CD8-positive, alpha-beta memory T cell (primary cell): ENCODE results near the gene AGRP. TPM values are rescaled to one million over a fixed set of nuclear protein-coding genes. Genes with fewer than 3 reads are reported as not detected.
"Not testable (repeated sequence)": the region's sequence is repeated elsewhere in the genome, so short reads cannot be mapped to it uniquely, and the experiment has no call there.

ENCODE experiments used
- CTCF ChIA-PET: fragments of 350-600 bp; sonication (Branson Sonifier 250); formaldehyde crosslinking; loops from one replicate; lab custom pipeline; 2021; ENCODE audit warnings: antibody characterized with exemption; lab: Charles Lee
- POLR2A ChIA-PET: fragments of 350-600 bp; sonication (Branson Sonifier 250); formaldehyde crosslinking; loops from one replicate; lab custom pipeline; 2021; ENCODE audit warnings: antibody characterized with exemption; lab: Charles Lee
- DNase-seq, 5 donors: peaks; one replicate each; pipeline versions ENCODE4 v3.0.0 to v3.0.0-alpha.2; 2020 to 2022; ENCODE audit warnings: mixed read lengths in 1 of 5
- H3K27ac ChIP-seq: one replicate; pipeline ENCODE4 v1.7.0; 2013; ENCODE audit warnings: low read depth, mild to moderate bottlenecking, low read length, moderate library complexity
- H3K27me3 ChIP-seq: 2 replicates; pipeline ENCODE4 v1.7.0; 2013; ENCODE audit warnings: low read length, mild to moderate bottlenecking; ENCODE audit not compliant: insufficient read depth, poor library complexity, severe bottlenecking
- H3K36me3 ChIP-seq: 2 replicates; pipeline ENCODE4 v1.7.0; 2013; ENCODE audit warnings: mild to moderate bottlenecking, low read length, moderate library complexity; ENCODE audit not compliant: insufficient read depth
- H3K4me1 ChIP-seq: 2 replicates; pipeline ENCODE4 v1.7.0; 2013; ENCODE audit warnings: mild to moderate bottlenecking, low read length, moderate library complexity; ENCODE audit not compliant: insufficient read depth
- H3K4me3 ChIP-seq: 2 replicates; pipeline ENCODE4 v1.7.0; 2013; ENCODE audit warnings: mild to moderate bottlenecking, low read length
- H3K9me3 ChIP-seq: 2 replicates; pipeline ENCODE4 v1.7.0; 2013; ENCODE audit warnings: mild to moderate bottlenecking, low read length
- H3K27ac Mint-ChIP-seq, 8 donors: one replicate each; pipeline ENCODE4 v1.8.0; 2020 to 2021; ENCODE audit warnings: mixed read lengths in 8 of 8, mild to moderate bottlenecking in 6 of 8, inconsistent platforms in 3 of 8, moderate library complexity in 3 of 8
- H3K27me3 Mint-ChIP-seq, 2 donors: one replicate each; pipeline ENCODE4 v1.8.0; 2020 to 2021; ENCODE audit warnings: mixed read lengths in 2 of 2, mild to moderate bottlenecking in 1 of 2, moderate library complexity in 1 of 2
- H3K36me3 Mint-ChIP-seq, 3 donors: one replicate each; pipeline ENCODE4 v1.8.0; 2020 to 2021; ENCODE audit warnings: mixed read lengths in 3 of 3, inconsistent platforms in 1 of 3, mild to moderate bottlenecking in 1 of 3
- H3K4me1 Mint-ChIP-seq, 3 donors: one replicate each; pipeline ENCODE4 v1.8.0; 2020 to 2021; ENCODE audit warnings: mixed read lengths in 3 of 3, inconsistent platforms in 1 of 3, mild to moderate bottlenecking in 1 of 3
- H3K4me3 Mint-ChIP-seq, 7 donors: one replicate each; pipeline ENCODE4 v1.8.0; 2020 to 2021; ENCODE audit warnings: mixed read lengths in 7 of 7, mild to moderate bottlenecking in 6 of 7, moderate library complexity in 4 of 7, inconsistent platforms in 2 of 7
- H3K9me3 Mint-ChIP-seq, 5 donors: one replicate each; pipeline ENCODE4 v1.8.0; 2020 to 2022; ENCODE audit warnings: mixed read lengths in 5 of 5, mild to moderate bottlenecking in 3 of 5, moderate library complexity in 2 of 5, inconsistent platforms in 1 of 5
- polyA plus RNA-seq: library from polyadenylated mRNA; unstranded; fragments of 300-500 nt; fragmentation: Illumina TruSeq; gene quantifications from one replicate; pipeline ENCODE4 v1.2.3, GENCODE V29; 2021
- total RNA-seq, 2 experiments: library from RNA; stranded (reverse); gene quantifications; one replicate each; pipeline ENCODE4 v1.2.3, GENCODE V29; 2021

AGRP gene
- total and polyA plus RNA-seq, 3 experiments from 2014 or later, result not detected

- Histone ChIP-seq H3K9me3 (no peaks in the 10 kb centered on the region), H3K27me3 (no peaks in the 10 kb centered on the region), H3K27ac (no peak overlapping the region), H3K36me3 (peaks cover 6% of the 10 kb centered on the region), H3K4me1 (peaks cover 7% of the 10 kb centered on the region), H3K4me3 (no peak overlapping the region)
- ChIA-PET POLR2A (no interaction called here), CTCF (interaction anchor here (1.3 to 14.6 kb wide), 6 partner anchors 9 to 326 kb away, joined by 3 to 168 read pairs (median 14); partner anchors contain the start of gene ATP6V0D1)
- Mint-ChIP-seq H3K4me3 (no peak overlapping the region), H3K4me1 (peaks cover 4 to 6% (median 5%) of the 10 kb centered on the region in 3 donors), H3K27me3 (no peaks in the 10 kb centered on the region), H3K9me3 (no peaks in the 10 kb centered on the region), H3K27ac (peak overlapping the region in 4 of 8 donors; percentile 47 to 75 (median 51)), H3K36me3 (peaks cover 0 to 36% (median 0%) of the 10 kb centered on the region in 3 donors)
- DNase-seq, result no peak
Observed at GRCh38 chr16:67490335-67491096, 7.2 kb upstream of the AGRP start.

DNA sequence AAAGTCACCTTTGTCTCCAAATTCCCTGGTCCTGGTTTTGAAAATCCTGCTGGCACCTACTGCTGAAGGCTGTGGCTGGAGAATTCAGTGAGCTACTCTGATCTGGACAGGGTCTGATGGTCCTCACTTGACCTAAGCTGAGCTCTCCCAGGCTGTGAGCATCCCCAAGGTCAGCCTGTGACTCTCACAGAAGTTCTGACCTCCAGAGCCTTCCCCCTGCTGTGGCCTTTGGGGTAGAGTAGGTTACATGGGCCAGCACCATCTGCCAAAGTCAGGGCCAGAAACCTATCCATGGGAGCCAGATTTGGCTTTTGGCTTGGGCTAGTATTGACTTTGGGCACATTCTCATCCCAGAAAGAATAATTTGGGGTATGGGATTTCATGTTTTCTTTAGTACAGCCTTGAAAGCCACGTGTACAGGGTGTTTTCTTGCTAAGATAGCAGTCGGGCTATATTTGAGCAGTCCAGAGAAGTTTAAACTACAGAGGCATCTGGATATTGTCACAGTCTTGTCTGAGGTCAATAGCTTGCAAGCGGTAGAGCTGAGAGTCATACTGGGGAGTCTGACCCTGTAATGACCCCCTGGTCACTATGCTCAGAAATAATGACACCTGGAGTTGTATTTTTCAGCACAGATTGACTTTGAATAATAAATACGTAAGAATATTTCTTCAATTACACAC lies 6.2 kb upstream of the AGRP start:
- peaks cover 0 to 41% (median 0%) of the 10 kb centered on the region in 3 donors for H3K36me3 Mint-ChIP-seq
- peaks cover 5% of the 10 kb centered on the region for H3K4me1 ChIP-seq
- no peak overlapping the region for H3K4me3 ChIP-seq
- no peaks in the 10 kb centered on the region for H3K27me3 Mint-ChIP-seq
- H3K27me3 ChIP-seq, result no peaks in the 10 kb centered on the region
- no peaks in the 10 kb centered on the region for H3K9me3 Mint-ChIP-seq
- peaks cover 3 to 6% (median 4%) of the 10 kb centered on the region in 3 donors for H3K4me1 Mint-ChIP-seq
- POLR2A ChIA-PET, result no interaction called here
- H3K36me3 ChIP-seq, result peaks cover 12% of the 10 kb centered on the region
- H3K9me3 ChIP-seq, result no peaks in the 10 kb centered on the region
- H3K27ac ChIP-seq, result no peak overlapping the region
- CTCF ChIA-PET, result interaction anchor here (0.6 to 14.6 kb wide), 8 partner anchors 8 to 982 kb away, joined by 3 to 168 read pairs (median 4); partner anchors contain the start of gene ATP6V0D1
- peak overlapping the region in 3 of 8 donors; percentile 32 to 61 (median 51) for H3K27ac Mint-ChIP-seq
- no peak overlapping the region for H3K4me3 Mint-ChIP-seq
- no peak for DNase-seq

- POLR2A ChIA-PET, H3K27ac ChIP-seq, H3K27me3 ChIP-seq, H3K27me3 Mint-ChIP-seq, H3K4me3 ChIP-seq, H3K4me1 ChIP-seq, H3K9me3 Mint-ChIP-seq, H3K4me3 Mint-ChIP-seq, DNase-seq, H3K9me3 ChIP-seq: not testable (repeated sequence)
- H3K27ac Mint-ChIP-seq, result peak overlapping the region in 2 of 8 donors; percentile 30 to 74
- H3K4me1 Mint-ChIP-seq, result peaks cover 6 to 15% (median 7%) of the 10 kb centered on the region in 3 donors
- peaks cover 0 to 40% (median 0%) of the 10 kb centered on the region in 3 donors for H3K36me3 Mint-ChIP-seq
- CTCF ChIA-PET, result interaction anchor here (1.3 to 14.6 kb wide), 2 partner anchors 27 to 33 kb away, joined by 8 to 87 read pairs; no protein-coding TSS in a partner anchor
- peaks cover 17% of the 10 kb centered on the region for H3K36me3 ChIP-seq
Observed at GRCh38 chr16:67487561-67487960, 4.2 kb upstream of the AGRP start.

- peaks cover 0 to 41% (median 0%) of the 10 kb centered on the region in 3 donors for H3K36me3 Mint-ChIP-seq
- H3K4me3 Mint-ChIP-seq, result no peak overlapping the region
- Histone ChIP-seq H3K4me3 (no peak overlapping the region), H3K36me3 (peaks cover 17% of the 10 kb centered on the region), H3K27me3 (no peaks in the 10 kb centered on the region), H3K27ac (no peak overlapping the region), H3K9me3 (no peaks in the 10 kb centered on the region), H3K4me1 (peaks cover 16% of the 10 kb centered on the region)
- peak overlapping the region in 3 of 8 donors; percentile 17 to 91 (median 54) for H3K27ac Mint-ChIP-seq
- DNase-seq, result no peak
- peaks cover 13 to 22% (median 15%) of the 10 kb centered on the region in 3 donors for H3K4me1 Mint-ChIP-seq
- H3K9me3 Mint-ChIP-seq, result no peaks in the 10 kb centered on the region
- POLR2A ChIA-PET, result no interaction called here
- peaks cover 0 to 2% of the 10 kb centered on the region in 2 donors for H3K27me3 Mint-ChIP-seq
- CTCF ChIA-PET, result interaction anchor here (1.3 to 14.6 kb wide), 3 partner anchors 27 to 34 kb away, joined by 8 to 87 read pairs (median 23); no protein-coding TSS in a partner anchor
Observed at GRCh38 chr16:67486805-67487204, 3.5 kb upstream of the AGRP start.

DNA sequence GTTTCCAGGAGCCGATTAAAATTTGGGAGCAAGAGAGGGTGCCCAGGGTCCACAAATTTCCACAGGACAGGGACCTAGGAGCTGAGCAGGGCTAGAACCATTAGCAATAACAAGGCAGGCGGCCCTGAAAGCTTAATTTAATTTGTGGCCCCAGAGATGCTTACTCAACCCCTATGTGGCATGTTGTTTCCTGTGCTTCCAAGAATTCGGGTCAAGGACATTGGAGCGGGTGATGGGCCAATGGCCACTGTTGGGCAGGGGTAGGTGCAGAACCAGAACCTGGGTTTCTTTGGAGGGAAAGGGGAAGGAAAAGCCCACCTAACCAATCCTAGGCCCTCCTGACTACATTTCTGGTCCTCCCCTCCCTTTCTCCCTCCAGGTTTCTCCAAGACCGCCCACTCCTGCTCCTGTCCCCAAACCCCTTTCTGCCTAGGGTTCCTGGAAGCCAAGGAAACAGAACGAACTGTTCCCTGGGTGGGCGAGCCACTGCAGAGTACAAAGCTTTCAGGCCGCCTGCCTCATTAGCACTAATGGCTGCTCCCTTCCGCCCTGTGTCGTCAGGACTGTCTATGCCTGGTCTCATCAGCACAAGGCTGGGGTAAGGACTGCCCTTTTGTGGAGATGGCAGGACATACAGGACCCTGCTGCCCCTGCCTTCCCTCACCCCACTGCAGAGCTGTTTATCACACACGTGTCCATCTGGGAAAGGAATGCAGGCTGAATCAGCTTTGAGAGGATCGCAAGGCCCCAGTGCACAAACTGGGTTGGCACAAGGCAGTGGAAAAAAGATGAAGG lies 581 bp upstream of the AGRP start:
- Mint-ChIP-seq H3K27ac (peak overlapping the region in 5 of 8 donors; percentile 11 to 94 (median 52)), H3K4me3 (peak overlapping the region in 1 of 7 donors; percentile 20), H3K36me3 (peaks cover 0 to 42% (median 0%) of the 10 kb centered on the region in 3 donors), H3K9me3 (no peaks in the 10 kb centered on the region), H3K4me1 (peaks cover 23 to 47% (median 27%) of the 10 kb centered on the region in 3 donors), H3K27me3 (peaks cover 0 to 2% of the 10 kb centered on the region in 2 donors)
- H3K4me1 ChIP-seq, result peaks cover 28% of the 10 kb centered on the region
- peaks cover 17% of the 10 kb centered on the region for H3K36me3 ChIP-seq
- no peaks in the 10 kb centered on the region for H3K27me3 ChIP-seq
- ChIA-PET POLR2A (interaction anchor here (0.7 kb wide), 1 partner anchor 39 kb away, joined by 3 read pairs; no protein-coding TSS in a partner anchor), CTCF (interaction anchor here (1.4 to 6.3 kb wide), 5 partner anchors 9 to 333 kb away, joined by 3 to 94 read pairs (median 6); no protein-coding TSS in a partner anchor)
- H3K4me3 ChIP-seq, result no peak overlapping the region
- no peaks in the 10 kb centered on the region for H3K9me3 ChIP-seq
- DNase-seq, result no peak
- no peak overlapping the region for H3K27ac ChIP-seq

GRCh38 chr16:67482233-67482924 lies 968 bp downstream of the AGRP start:
- peaks cover 28% of the 10 kb centered on the region for H3K4me1 ChIP-seq
- ChIA-PET CTCF (interaction anchor here (0.8 to 6.3 kb wide), 9 partner anchors 8 to 297 kb away, joined by 3 to 94 read pairs (median 11); partner anchors contain the start of gene CARMIL2), POLR2A (interaction anchor here (1.8 kb wide), 1 partner anchor 39 kb away, joined by 8 read pairs; no protein-coding TSS in a partner anchor)
- H3K36me3 ChIP-seq, result peaks cover 17% of the 10 kb centered on the region
- peak overlapping the region; percentile 96 to 100 (median 100) for H3K4me3 Mint-ChIP-seq
- peak overlapping the region; percentile 98 for H3K27ac ChIP-seq
- H3K27ac Mint-ChIP-seq, result peak overlapping the region; percentile 71 to 99 (median 99)
- H3K27me3 Mint-ChIP-seq, result peaks cover 0 to 2% of the 10 kb centered on the region in 2 donors
- H3K4me3 ChIP-seq, result peak overlapping the region; percentile 83
- DNase-seq, result peak in 1 of 5 donors; percentile 52
- no peaks in the 10 kb centered on the region for H3K9me3 ChIP-seq
- H3K9me3 Mint-ChIP-seq, result no peaks in the 10 kb centered on the region
- H3K36me3 Mint-ChIP-seq, result peaks cover 0 to 40% (median 0%) of the 10 kb centered on the region in 3 donors
- peaks cover 35 to 60% (median 38%) of the 10 kb centered on the region in 3 donors for H3K4me1 Mint-ChIP-seq
- no peaks in the 10 kb centered on the region for H3K27me3 ChIP-seq
